Kidney glomerular epithelial cell (primary cell): ENCODE measurements around the gene SPARC.

Experiments used
- DNase-seq: peaks from one replicate; lab custom pipeline; 2025; lab: John Stamatoyannopoulos, UW

Gene SPARC

DNA sequence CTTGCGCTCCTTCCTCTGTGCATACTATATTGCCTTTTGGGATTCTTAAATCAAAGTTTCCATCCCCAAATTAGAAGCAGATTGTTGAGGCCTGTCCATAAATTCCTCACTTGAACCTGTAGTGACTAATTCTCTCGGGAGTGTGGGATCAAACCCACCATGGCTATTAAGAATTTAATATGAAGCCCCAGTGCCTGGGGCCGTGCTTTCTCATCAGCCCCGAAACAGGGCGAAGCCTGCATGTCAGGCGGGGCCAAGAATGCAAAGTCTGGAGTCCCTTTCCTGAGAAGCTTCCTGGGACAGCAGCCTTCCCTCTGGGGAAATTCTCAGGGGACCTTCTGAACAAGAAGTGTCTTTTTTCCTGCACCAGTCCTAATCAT is 66.3 kb downstream of the SPARC start:
- no peak for DNase-seq

DNA sequence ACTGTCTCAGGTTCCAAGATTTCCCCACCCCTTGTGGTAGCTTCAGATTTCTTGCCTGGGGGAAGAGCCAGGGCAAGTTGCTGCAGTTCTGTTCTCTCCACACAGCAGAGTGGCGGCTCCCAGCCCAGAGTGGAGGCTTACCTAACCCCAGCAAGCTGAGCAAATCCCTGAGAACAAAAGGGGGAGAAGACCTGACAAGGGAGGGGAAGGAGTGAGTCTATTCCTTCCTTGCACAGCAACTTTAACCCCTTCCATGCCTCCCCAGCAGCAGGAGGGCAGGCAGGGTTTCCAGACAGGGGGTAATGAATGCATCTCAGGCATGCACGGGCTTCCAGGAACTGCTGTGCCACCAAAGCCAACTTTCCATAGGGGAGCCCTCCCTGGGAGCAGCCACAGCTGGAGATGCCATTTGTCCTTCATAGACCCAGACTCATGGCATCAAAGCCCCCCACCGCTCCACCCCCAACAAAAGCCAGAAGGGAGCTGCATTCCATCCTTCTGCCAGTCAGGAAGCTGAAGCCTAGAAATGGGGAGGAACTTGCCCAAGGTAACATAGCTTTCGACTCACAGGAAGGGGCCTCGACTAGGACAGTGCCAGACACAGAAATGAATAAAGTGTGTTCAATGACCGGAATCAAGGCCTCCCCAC is 66.8 kb downstream of the SPARC start:
- DNase-seq = no peak

GRCh38 chr5:151618907-151619306 is 67.8 kb downstream of the SPARC start:
- no peak for DNase-seq

GRCh38 chr5:151617841-151618710 is 68.6 kb downstream of the SPARC start:
- peak; percentile 60 for DNase-seq

GRCh38 chr5:151617383-151617840 is 69.3 kb downstream of the SPARC start:
- no peak for DNase-seq

DNA sequence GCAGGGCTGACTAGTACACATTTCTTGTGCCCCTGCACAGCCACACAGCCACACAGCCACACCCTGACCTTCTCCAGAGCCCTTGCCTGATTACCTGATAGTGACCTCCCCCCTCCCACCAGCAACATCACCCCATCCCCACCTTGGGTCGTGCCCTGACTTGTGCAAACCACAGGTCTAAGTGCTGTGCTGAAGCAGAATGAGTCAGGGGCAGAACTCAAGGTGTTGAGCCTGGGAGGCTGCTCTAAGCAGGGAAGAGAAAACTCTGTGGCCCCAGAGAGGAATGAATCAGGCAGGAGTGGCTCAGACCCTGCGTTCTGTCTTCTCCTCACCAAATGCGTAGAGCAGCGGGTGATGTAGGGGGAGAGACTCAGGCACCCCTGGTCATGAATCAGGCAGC is 71.3 kb downstream of the SPARC start:
- DNase-seq = peak; percentile 60

DNA sequence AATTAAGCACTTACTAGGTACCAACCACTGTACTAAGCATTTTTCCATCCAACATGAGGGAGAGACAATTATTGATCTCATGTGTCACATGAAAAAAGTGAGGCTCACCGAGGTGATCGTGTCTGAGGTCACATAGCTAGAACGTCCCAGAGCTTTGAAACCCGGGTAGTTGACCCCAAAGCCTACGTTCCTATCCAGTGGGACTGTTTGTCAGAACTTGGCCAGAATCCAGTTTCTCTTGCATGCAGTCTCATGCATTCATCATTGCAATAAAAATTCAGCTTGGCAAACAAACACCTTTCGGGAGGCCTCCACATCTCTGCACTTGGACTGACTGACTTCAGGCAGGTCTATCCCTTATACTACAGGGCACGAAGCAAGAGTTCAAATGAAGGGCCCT is 72.2 kb downstream of the SPARC start:
- DNase-seq = no peak

DNA sequence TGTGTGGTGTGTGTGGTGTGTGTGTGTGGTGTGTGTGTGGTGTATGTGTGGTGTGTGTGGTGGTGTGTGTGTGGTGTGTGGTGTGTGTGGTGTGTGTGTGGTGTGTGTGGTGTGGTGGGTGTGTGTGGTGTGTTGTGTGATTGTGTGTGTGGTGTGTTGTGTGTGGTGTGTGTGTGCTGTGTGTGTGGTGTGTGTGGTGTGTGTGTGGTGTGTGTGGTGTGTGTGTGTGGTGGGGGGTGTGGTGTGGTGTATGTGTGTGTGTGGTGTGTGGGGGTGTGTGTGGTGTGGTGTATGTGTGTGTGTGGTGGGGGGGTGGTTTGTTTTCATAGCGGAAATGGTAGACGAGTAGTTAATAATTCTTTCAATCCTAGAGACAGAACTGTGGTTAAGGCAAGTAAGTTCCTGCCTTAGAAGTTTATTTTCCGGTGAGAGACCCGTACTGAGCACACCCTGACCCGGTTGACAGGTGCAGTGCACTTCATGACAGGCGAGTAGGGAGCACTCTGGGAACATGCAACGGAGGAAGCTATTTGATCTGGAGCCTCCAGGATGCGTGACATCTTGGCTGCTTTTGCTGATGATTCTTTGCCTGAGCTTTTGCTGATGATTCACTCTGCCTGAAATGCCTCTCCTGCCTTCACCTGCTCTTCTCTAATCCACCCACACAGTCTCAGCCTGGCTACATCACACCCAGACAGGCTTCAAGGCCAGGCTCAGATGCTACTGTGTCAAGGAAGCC is 73.9 kb downstream of the SPARC start:
- DNase-seq = peak; percentile 96

- no peak for DNase-seq
These were observed 75.5 kb downstream of the SPARC start for GRCh38 chr5:151611127-151611775.
